Stimulated activated CD4-positive, alpha-beta T cell treated with anti-CD3 and anti-CD28 coated beads, TNF-alpha, amount 100 ng/mL, for 1 hour (primary cell): Measurements from ENCODE around the gene TOLLIP.
"Not testable (repeated sequence)": the region's sequence is repeated elsewhere in the genome, so short reads cannot be mapped to it uniquely, and the experiment has no call there.

ENCODE experiments used
- DNase-seq, 3 donors: peaks; one replicate each; pipeline ENCODE4 v3.0.0-alpha.2; 2020; ENCODE audit warnings: low read depth in 3 of 3, low spot score in 1 of 3

Gene TOLLIP

GRCh38 chr11:1251236-1251770, 58.1 kb downstream of the TOLLIP start:
- DNase-seq: no peak

- not testable (repeated sequence) for DNase-seq
Measured at GRCh38 chr11:1250411-1250810, 59.0 kb downstream of the TOLLIP start.

- not testable (repeated sequence) for DNase-seq
Measured at GRCh38 chr11:1248951-1249350, 60.5 kb downstream of the TOLLIP start.

- DNase-seq: not testable (repeated sequence)
Measured at GRCh38 chr11:1247026-1247425, 62.4 kb downstream of the TOLLIP start.

- DNase-seq: not testable (repeated sequence)
Measured at GRCh38 chr11:1246301-1246700, 63.1 kb downstream of the TOLLIP start.

GRCh38 chr11:1245717-1246116, 63.7 kb downstream of the TOLLIP start:
- DNase-seq: not testable (repeated sequence)

GRCh38 chr11:1244557-1244956, 64.9 kb downstream of the TOLLIP start:
- DNase-seq: not testable (repeated sequence)

GRCh38 chr11:1243521-1243920, 65.9 kb downstream of the TOLLIP start:
- not testable (repeated sequence) for DNase-seq

GRCh38 chr11:1242751-1243150, 66.7 kb downstream of the TOLLIP start:
- not testable (repeated sequence) for DNase-seq

GRCh38 chr11:1242289-1242688, 67.1 kb downstream of the TOLLIP start:
- DNase-seq: no peak

GRCh38 chr11:1241706-1242105, 67.7 kb downstream of the TOLLIP start:
- no peak for DNase-seq

GRCh38 chr11:1240771-1241170, 68.7 kb downstream of the TOLLIP start:
- no peak for DNase-seq

- no peak for DNase-seq
Measured at GRCh38 chr11:1239596-1240205, 69.7 kb downstream of the TOLLIP start.

- DNase-seq: no peak
Measured at GRCh38 chr11:1238767-1239595, 70.5 kb downstream of the TOLLIP start.

- DNase-seq: no peak
Measured at GRCh38 chr11:1237851-1238250, 71.6 kb downstream of the TOLLIP start.

GRCh38 chr11:1237128-1237580, 72.3 kb downstream of the TOLLIP start:
- no peak for DNase-seq

- DNase-seq: no peak
Measured at GRCh38 chr11:1236316-1237127, 72.9 kb downstream of the TOLLIP start.

GRCh38 chr11:1235901-1236315, 73.5 kb downstream of the TOLLIP start:
- no peak for DNase-seq

- no peak for DNase-seq
Measured at GRCh38 chr11:1235306-1235900, 74.0 kb downstream of the TOLLIP start.

- no peak for DNase-seq
Measured at GRCh38 chr11:1234771-1235305, 74.6 kb downstream of the TOLLIP start.
